A673 (cell line): Measurements from ENCODE around the gene PTPRK. TPM values are rescaled to one million over a fixed set of nuclear protein-coding genes. Genes with fewer than 3 reads are reported as not detected.

Source experiments
- BruUV-seq: library from RNA; stranded (reverse); fragments of 400-500 nt; replicated peaks from 2 replicates; lab custom pipeline; 2021; lab: Mats Ljungman, UMichigan
- CTCF ChIA-PET: fragments of 300-600 bp; sonication (Branson Sonifier 250); formaldehyde crosslinking; loops from one replicate; lab custom pipeline; 2022; ENCODE audit warnings: antibody characterized with exemption; lab: Charles Lee
- POLR2A ChIA-PET: fragments of 300-600 bp; sonication (Branson Sonifier 250); formaldehyde crosslinking; loops from one replicate; lab custom pipeline; 2022; ENCODE audit warnings: antibody characterized with exemption; ENCODE audit not compliant: low non-redundant PET; lab: Charles Lee
- DNase-seq: peaks from one replicate; pipeline ENCODE4 v3.0.0-alpha.2; 2015; ENCODE audit warnings: low spot score
- H3K27ac ChIP-seq: fragments of 200-600 bp; sonication (generic); 2 replicates; pipeline ENCODE4 v1.5.1; 2016; ENCODE audit warnings: mixed run types, low read depth, mild to moderate bottlenecking, mixed read lengths, antibody characterized with exemption, low read length; ENCODE audit not compliant: poor library complexity, severe bottlenecking
- H3K27me3 ChIP-seq: fragments of 200-600 bp; sonication (generic); replicated peaks from 2 replicates; pipeline ENCODE4 v1.6.1; 2017; ENCODE audit warnings: mixed run types, low read depth, mild to moderate bottlenecking, mixed read lengths, antibody characterized with exemption, low read length; ENCODE audit not compliant: insufficient read depth, poor library complexity
- H3K36me3 ChIP-seq: fragments of 200-600 bp; sonication (generic); 2 replicates; pipeline ENCODE4 v1.6.1; 2016; ENCODE audit warnings: mixed run types, mild to moderate bottlenecking, mixed read lengths, antibody characterized with exemption, low read length; ENCODE audit not compliant: insufficient read depth, poor library complexity, severe bottlenecking
- H3K4me1 ChIP-seq: fragments of 200-600 bp; sonication (generic); 2 replicates; pipeline ENCODE4 v1.6.1; 2017; ENCODE audit warnings: mixed run types, mild to moderate bottlenecking, mixed read lengths, antibody characterized with exemption, low read length; ENCODE audit not compliant: insufficient read depth, poor library complexity, severe bottlenecking
- H3K4me3 ChIP-seq: fragments of 200-600 bp; sonication (generic); 2 replicates; pipeline ENCODE4 v1.5.1; 2016; ENCODE audit warnings: low read depth, mixed run types, mild to moderate bottlenecking, mixed read lengths, low read length; ENCODE audit not compliant: poor library complexity, severe bottlenecking
- H3K9me3 ChIP-seq: fragments of 200-600 bp; sonication (generic); 2 replicates; pipeline ENCODE4 v1.6.1; 2016; ENCODE audit warnings: mixed run types, low read depth, mild to moderate bottlenecking, mixed read lengths, antibody characterized with exemption, low read length; ENCODE audit not compliant: poor library complexity, severe bottlenecking
- CTCF ChIP-seq: fragments of 300-800, 200-600 bp; sonication (generic); conservative IDR thresholded peaks from 2 replicates; pipeline ENCODE4 v1.5.1; 2017; ENCODE audit warnings: low read depth, mild to moderate bottlenecking, antibody characterized with exemption, low read length, moderate library complexity, mixed read lengths
- EZH2 ChIP-seq: fragments of 200-600 bp; sonication (generic); IDR thresholded peaks from 2 replicates; pipeline ENCODE4 v1.6.1; 2017; ENCODE audit warnings: borderline replicate concordance, low read depth, mild to moderate bottlenecking, mixed read lengths, antibody characterized with exemption, low read length; ENCODE audit not compliant: poor library complexity, severe bottlenecking
- intact Hi-C: fragments of 100-400 bp; cut with micrococcal nuclease; formaldehyde crosslinking; loops from one replicate; pipeline ENCODE4 v1.10.0; 2022; ENCODE audit not compliant: unreplicated experiment
- total RNA-seq: library from RNA; stranded (reverse); gene quantifications from 2 replicates; pipeline ENCODE4 v1.2.3, GENCODE V29; 2021

The PTPRK gene
- total RNA-seq, 1 experiment from 2014 or later: 77.3 TPM

- peaks cover 19% of the 10 kb centered on the region for H3K4me1 ChIP-seq
- no peak for TF ChIP-seq EZH2
- no peak for TF ChIP-seq CTCF
- H3K27me3 ChIP-seq: no peaks in the 10 kb centered on the region
- no peaks in the 10 kb centered on the region for H3K9me3 ChIP-seq
- CTCF ChIA-PET: no interaction called here
- no TSS peak for BruUV-seq
- intact Hi-C loops: no loop called here
- DNase-seq: no peak
- POLR2A ChIA-PET: no interaction called here
- no peak overlapping the region for H3K4me3 ChIP-seq
- H3K36me3 ChIP-seq: no peaks in the 10 kb centered on the region
- H3K27ac ChIP-seq: no peak overlapping the region
Measured at GRCh38 chr6:128202169-128202765, 318.1 kb downstream of the PTPRK start.

- BruUV-seq: no TSS peak
- Histone ChIP-seq H3K9me3 (no peaks in the 10 kb centered on the region), H3K4me3 (no peak overlapping the region), H3K27ac (no peak overlapping the region), H3K36me3 (no peaks in the 10 kb centered on the region), H3K4me1 (peaks cover 9% of the 10 kb centered on the region), H3K27me3 (no peaks in the 10 kb centered on the region)
- TF ChIP-seq EZH2: no peak
- TF ChIP-seq CTCF: no peak
- CTCF ChIA-PET: no interaction called here
- DNase-seq: no peak
- intact Hi-C loops: no loop called here
- POLR2A ChIA-PET: no interaction called here
Measured at GRCh38 chr6:128200789-128201188, 319.6 kb downstream of the PTPRK start.

GRCh38 chr6:128199461-128199860 is 320.9 kb downstream of the PTPRK start:
- no TSS peak for BruUV-seq
- Histone ChIP-seq H3K9me3 (no peaks in the 10 kb centered on the region), H3K4me1 (peaks cover 3% of the 10 kb centered on the region), H3K27ac (no peak overlapping the region), H3K27me3 (no peaks in the 10 kb centered on the region), H3K36me3 (no peaks in the 10 kb centered on the region), H3K4me3 (no peak overlapping the region)
- intact Hi-C loops: no loop called here
- TF ChIP-seq CTCF: no peak
- no peak for TF ChIP-seq EZH2
- DNase-seq: no peak
- ChIA-PET CTCF (no interaction called here), POLR2A (no interaction called here)
